Esophagus muscularis mucosa (tissue), 3 donors: Measurements from ENCODE around the gene PAPSS1.

ENCODE experiments used
- CTCF ChIP-seq, 3 experiments: fragments of 200-600 bp in 2 of 3; fragments of 450-650 bp in 1 of 3; sonication (generic) in 2 of 3; IDR thresholded peaks; one replicate each; pipeline ENCODE4 v1.5.1; 2017 to 2019; ENCODE audit warnings: antibody characterized with exemption in 3 of 3, mild to moderate bottlenecking in 2 of 3, moderate library complexity in 1 of 3
- POLR2A ChIP-seq: fragments of 450-650 bp; IDR thresholded peaks from one replicate; pipeline ENCODE4 v1.6.1; 2017; ENCODE audit warnings: antibody characterized with exemption, moderate library complexity, mild to moderate bottlenecking, low read depth

GRCh38 chr4:107737450-107737849 lies 17.4 kb upstream of the PAPSS1 start:
- no peak for TF ChIP-seq CTCF (IDR thresholded peaks at IDR 0.05)
- no peak for TF ChIP-seq POLR2A
